Measurements from ENCODE around the gene FKRP.
A peak's percentile ranks its signal among the peaks of the same experiment; 100 is the strongest.
"Not testable (repeated sequence)": the region's sequence is repeated elsewhere in the genome, so short reads cannot be mapped to it uniquely, and the experiment has no call there.

FKRP gene

GRCh38 chr19:46759206-46759605 is 13.3 kb downstream of the FKRP start:
- DNase-seq (ENCODE audit: low read depth in 3 of 3): no peak

GRCh38 chr19:46759817-46760333 is 14.0 kb downstream of the FKRP start:
- DNase-seq (ENCODE audit: low read depth in 3 of 3): no peak

GRCh38 chr19:46760363-46760762 is 14.5 kb downstream of the FKRP start:
- DNase-seq (ENCODE audit: low read depth in 3 of 3): no peak

- DNase-seq (ENCODE audit: low read depth in 3 of 3): not testable (repeated sequence)
Measured at GRCh38 chr19:46760897-46761296, 15.0 kb downstream of the FKRP start.

GRCh38 chr19:46761418-46761831 is 15.6 kb downstream of the FKRP start:
- no peak for DNase-seq (ENCODE audit: low read depth in 3 of 3)

GRCh38 chr19:46762245-46762890 is 16.5 kb downstream of the FKRP start:
- no peak for DNase-seq (ENCODE audit: low read depth in 3 of 3)

- no peak for DNase-seq (ENCODE audit: low read depth in 3 of 3)
Measured at GRCh38 chr19:46764817-46765291, 19.0 kb downstream of the FKRP start.

GRCh38 chr19:46766569-46767317 is 20.9 kb downstream of the FKRP start:
- DNase-seq (ENCODE audit: low read depth in 3 of 3): peak; percentile 36 to 43 (median 42)

GRCh38 chr19:46768746-46769145 is 22.9 kb downstream of the FKRP start:
- not testable (repeated sequence) for DNase-seq (ENCODE audit: low read depth in 3 of 3)

- DNase-seq (ENCODE audit: low read depth in 3 of 3): no peak
Measured at GRCh38 chr19:46772170-46773017, 26.5 kb downstream of the FKRP start.

- no peak for DNase-seq (ENCODE audit: low read depth in 3 of 3)
Measured at GRCh38 chr19:46773018-46773399, 27.2 kb downstream of the FKRP start.

GRCh38 chr19:46775642-46776258 is 29.9 kb downstream of the FKRP start:
- DNase-seq (ENCODE audit: low read depth in 3 of 3): no peak

- no peak for DNase-seq (ENCODE audit: low read depth in 3 of 3)
Measured at GRCh38 chr19:46776927-46777911, 31.4 kb downstream of the FKRP start.

- DNase-seq (ENCODE audit: low read depth in 3 of 3): not testable (repeated sequence)
Measured at GRCh38 chr19:46777956-46778645, 32.2 kb downstream of the FKRP start.

GRCh38 chr19:46782355-46783019 is 36.6 kb downstream of the FKRP start:
- no peak for DNase-seq (ENCODE audit: low read depth in 3 of 3)

GRCh38 chr19:46783670-46784069 is 37.8 kb downstream of the FKRP start:
- DNase-seq (ENCODE audit: low read depth in 3 of 3): no peak

- peak; percentile 40 to 69 (median 44) for DNase-seq (ENCODE audit: low read depth in 3 of 3)
Measured at GRCh38 chr19:46784262-46785053, 38.6 kb downstream of the FKRP start.

Data from stimulated activated CD4-positive, alpha-beta T cell treated with anti-CD3 and anti-CD28 coated beads, TNF-alpha, amount 100 ng/mL, for 48 hours (primary cell).